GM21825 (cell line): ENCODE results near the gene TMEM243.

Source experiments
- ATAC-seq: cut with Tn5 transposase; IDR thresholded peaks from one replicate; pipeline ENCODE4 v1.9.1; 2021; ENCODE audit warnings: mild to moderate bottlenecking, moderate library complexity; ENCODE audit not compliant: unreplicated experiment

TMEM243 gene

GRCh38 chr7:87170828-87171227, 48.7 kb downstream of the TMEM243 start:
- ATAC-seq, result no peak

GRCh38 chr7:87164433-87164832, 55.1 kb downstream of the TMEM243 start:
- ATAC-seq, result no peak

- no peak for ATAC-seq
Measured at GRCh38 chr7:87159538-87159937, 60.0 kb downstream of the TMEM243 start.

DNA sequence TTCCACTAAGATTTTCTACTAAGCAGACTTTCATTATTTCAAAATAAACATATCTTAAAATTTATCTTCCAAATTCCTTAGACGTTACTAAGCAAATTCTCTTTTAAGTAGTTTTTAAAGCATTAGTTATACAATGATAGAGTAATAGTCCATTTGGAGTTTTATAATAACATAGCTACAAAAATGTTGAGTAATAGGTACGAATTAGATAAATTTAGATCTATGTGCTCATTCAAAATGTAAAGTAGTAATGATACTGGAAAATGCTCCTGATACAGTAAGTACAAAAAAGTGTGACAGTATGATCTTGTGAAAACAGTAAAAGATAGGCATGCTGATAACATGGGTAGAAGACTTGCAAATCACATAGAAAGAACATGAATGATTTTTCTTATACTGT, 62.8 kb downstream of the TMEM243 start:
- ATAC-seq, result no peak

GRCh38 chr7:87155788-87156187, 63.7 kb downstream of the TMEM243 start:
- no peak for ATAC-seq

- no peak for ATAC-seq
Measured at GRCh38 chr7:87154569-87154968, 65.0 kb downstream of the TMEM243 start.

DNA sequence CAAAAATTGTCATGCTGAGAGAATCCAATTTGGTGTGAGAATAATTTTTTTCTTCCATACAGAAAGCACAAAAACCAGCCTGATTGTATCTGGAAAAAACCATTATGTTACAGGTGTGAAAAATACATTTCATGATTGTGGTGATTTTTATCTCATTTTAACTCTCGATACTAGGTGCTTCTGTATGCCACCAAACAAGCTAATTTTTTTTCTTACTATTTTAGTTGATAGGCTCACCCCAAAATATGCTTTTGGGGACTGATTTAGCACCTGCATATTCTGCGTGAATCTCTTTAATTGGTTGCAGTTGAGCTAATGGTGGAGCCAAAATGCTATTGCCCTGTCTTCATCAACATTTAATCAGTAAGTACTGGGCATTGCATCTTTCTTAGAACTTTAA, 65.4 kb downstream of the TMEM243 start:
- ATAC-seq, result no peak

DNA sequence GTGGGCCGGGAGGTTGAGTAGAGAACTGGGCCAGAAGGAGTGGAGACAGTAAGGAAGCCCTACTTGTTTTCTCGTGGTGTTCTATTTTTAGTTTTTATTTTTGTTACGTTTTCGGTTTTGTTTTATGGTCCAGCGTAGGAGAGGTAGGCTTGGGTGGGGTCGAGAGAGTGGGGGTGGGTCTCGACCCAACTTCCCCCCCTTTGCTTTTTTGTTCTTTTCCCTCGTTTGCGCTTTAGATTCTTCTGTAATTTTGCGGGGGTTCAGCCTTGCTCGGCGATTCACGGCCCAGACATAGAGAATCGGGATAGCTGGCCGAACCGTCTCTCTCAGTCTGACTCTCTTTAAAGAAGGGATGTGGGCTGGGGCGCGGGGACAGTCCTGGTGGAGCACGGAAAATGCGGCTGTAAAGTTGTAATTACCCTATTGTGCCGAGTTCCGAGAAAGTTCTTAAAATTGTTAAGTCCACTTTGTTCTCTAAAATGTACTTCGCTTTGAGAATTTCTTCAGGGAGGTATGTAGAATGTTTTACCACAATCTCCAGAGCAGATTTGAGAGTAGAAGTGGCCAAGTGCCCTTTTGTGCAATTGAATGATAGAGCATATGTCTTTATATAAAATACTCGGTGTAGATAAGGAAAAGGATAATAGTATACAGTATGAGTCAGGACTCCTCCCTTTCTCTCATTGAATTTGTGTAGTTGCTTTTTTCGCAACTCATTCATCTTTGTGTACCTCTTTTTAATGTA, 66.5 kb downstream of the TMEM243 start:
- peak; percentile 12 for ATAC-seq

DNA sequence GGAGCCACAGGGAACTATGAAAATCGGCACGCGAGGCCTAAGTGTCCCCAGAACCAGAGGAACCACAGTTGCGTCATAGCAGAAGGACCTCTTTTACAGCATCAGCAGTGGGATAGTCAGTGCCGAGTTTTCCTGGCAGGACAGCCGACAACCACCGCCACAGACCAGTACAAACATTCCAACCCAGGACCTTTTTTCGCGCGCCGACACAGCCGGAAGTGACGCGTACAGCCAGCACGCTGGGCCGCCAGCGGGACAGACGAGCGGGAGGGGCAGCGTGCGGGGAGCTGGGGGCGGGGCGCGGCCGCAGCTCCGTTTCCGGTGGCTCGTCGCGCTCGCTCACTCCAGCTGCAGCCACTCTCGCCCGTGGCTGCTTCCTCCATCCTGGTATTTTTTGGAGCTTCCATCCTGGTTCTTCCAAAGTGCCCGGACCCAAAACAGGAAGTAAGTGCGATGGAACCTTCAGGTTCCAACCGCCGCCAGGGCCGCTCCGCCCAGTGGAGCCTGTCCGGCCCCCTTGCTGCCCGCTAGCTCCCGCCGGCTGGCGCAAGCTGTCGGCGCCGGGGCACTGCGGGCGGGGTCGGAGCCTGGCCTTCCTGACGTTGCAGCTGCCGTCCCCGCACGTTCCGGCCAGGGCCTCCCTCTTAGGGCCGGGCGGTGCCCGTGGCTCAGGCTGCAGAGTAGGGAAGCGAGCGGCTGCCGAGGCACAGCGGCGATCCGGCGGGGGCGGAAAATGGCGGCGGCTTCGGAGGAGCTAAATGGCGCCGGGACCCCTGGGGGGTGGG, 67.2 kb downstream of the TMEM243 start, which contains the start of gene DMTF1:
TSS of gene DMTF1 (plus strand) at position 342 of the 785 bp plus-strand sequence. CDS start 12,489 bp downstream, outside the sequence.
- ATAC-seq, result peak; percentile 90

- ATAC-seq, result peak; percentile 28
Measured at GRCh38 chr7:87151729-87152111, 67.8 kb downstream of the TMEM243 start.

DNA sequence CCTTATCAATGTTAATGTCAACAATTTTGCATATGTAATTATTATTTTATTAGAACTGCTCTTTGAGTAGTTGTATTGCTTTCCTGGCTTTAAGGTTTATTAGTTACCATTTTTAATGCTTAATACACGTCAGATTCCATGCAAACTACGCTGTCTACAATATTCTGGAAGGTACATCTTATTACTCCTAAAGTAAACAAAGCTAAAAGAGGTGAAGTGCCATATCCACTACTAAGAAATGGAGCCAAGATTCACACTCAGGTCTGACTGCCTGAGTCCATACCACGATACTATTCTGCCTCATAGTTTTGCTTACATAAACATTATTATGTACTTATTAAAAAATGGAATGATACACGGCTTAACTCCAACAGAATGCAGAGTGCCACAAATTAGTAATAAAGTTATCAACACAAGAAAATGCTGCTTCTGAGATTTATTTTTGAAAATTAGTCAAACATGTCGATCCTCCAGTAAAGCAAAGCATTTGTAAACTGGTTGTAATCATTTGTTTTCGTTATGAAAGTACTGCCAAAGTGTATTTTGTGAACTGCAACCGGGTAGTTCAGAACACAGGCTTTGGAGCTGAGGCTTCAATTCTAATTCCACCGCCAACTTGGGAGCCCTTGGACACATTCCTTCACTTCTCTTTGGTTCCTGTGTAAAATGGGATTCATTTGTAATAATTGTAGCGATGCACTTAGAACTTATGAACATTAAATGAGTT, 68.4 kb downstream of the TMEM243 start:
- no peak for ATAC-seq

DNA sequence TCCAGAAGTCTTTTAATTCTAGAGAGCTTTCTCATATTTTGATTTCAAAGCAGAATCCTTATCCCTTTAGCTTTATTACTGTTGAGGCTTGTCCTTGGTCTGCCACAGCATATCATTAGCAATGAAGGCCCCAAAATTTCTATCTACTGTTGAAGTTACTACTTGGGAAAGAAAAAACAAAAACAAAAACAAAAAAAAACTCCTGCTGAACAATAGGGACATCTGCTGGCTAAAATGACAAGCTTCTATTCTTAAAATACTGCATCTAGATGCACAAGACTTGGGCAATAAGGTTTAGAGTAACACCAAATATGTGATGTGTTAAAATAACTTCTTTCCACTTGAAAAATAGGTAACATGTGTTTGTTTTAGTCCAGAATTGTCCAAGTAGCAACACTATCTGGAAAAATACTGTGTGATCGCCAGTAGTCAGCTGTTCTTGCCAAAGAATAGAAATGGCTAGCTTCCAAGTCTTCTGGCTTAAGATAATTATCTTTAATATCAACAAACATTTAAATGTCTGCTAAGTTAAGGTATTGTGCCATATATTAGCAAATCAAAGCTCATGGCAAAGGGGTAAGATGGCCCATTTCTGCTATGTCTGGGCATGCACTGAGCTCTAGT, 71.1 kb downstream of the TMEM243 start:
- no peak for ATAC-seq

DNA sequence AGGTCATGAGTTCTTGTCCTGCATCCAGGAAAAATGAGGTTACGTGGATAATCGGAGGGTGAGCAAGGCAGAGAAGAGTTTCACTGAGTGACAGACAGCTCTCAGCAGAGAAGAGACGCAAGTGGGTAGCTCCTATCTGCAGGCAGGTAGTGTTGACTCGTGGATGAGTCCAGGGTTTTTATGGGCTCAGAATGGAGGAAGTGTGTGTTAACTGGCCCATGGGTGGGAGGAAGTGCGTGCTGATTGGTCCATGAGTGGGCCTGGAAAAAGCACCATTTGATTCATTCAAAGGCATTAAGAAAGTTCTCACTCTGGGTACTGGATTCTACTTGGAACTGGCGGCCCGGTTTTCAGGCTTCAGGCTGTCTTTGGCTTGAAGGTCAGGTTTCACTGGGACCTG, 72.0 kb downstream of the TMEM243 start:
- no peak for ATAC-seq

- ATAC-seq, result no peak
Measured at GRCh38 chr7:87146740-87147386, 72.7 kb downstream of the TMEM243 start.
